PC-9 (cell line): ENCODE measurements around the gene MGAT2. TPM values are rescaled to one million over a fixed set of nuclear protein-coding genes. Genes with fewer than 3 reads are reported as not detected.

Experiments used
- BruUV-seq: library from RNA; stranded (reverse); fragments of 400-500 nt; replicated peaks from 2 replicates; lab custom pipeline; 2021; lab: Mats Ljungman, UMichigan
- CTCF ChIA-PET: fragments of 300-600 bp; sonication (Branson Sonifier 250); formaldehyde crosslinking; loops from one replicate; lab custom pipeline; 2022; ENCODE audit warnings: antibody characterized with exemption; lab: Charles Lee
- POLR2A ChIA-PET: fragments of 300-600 bp; sonication (Branson Sonifier 250); formaldehyde crosslinking; loops from one replicate; lab custom pipeline; 2022; ENCODE audit warnings: antibody characterized with exemption; ENCODE audit not compliant: unreplicated experiment; lab: Charles Lee
- DNase-seq, 2 experiments: peaks; one replicate each; pipeline versions ENCODE4 v3.0.0 to v3.0.0-alpha.2; 2015 to 2022; ENCODE audit warnings: mixed read lengths in 1 of 2
- H2AFZ ChIP-seq: fragments of 200-600 bp; sonication (generic); 2 replicates; pipeline ENCODE4 v1.8.1; 2017; ENCODE audit warnings: antibody characterized with exemption
- H3F3A ChIP-seq: fragments of 200-600 bp; sonication (generic); 2 replicates; pipeline ENCODE4 v1.8.1; 2017; ENCODE audit warnings: antibody characterized with exemption, mild to moderate bottlenecking, low read depth; ENCODE audit not compliant: insufficient read depth
- H3K27ac ChIP-seq: fragments of 200-600 bp; sonication (generic); 2 replicates; pipeline ENCODE4 v1.6.1; 2016; ENCODE audit warnings: mixed run types
- H3K27me3 ChIP-seq: fragments of 200-600 bp; sonication (generic); 2 replicates; pipeline ENCODE4 v1.6.1; 2016; ENCODE audit warnings: low read depth, mixed run types; ENCODE audit not compliant: insufficient read depth
- H3K36me3 ChIP-seq: fragments of 200-600 bp; sonication (generic); 2 replicates; pipeline ENCODE4 v1.6.1; 2016; ENCODE audit warnings: low read depth, mixed run types
- H3K4me1 ChIP-seq: fragments of 200-600 bp; sonication (generic); replicated peaks from 2 replicates; pipeline ENCODE4 v1.6.1; 2016; ENCODE audit warnings: mixed run types; ENCODE audit not compliant: insufficient read depth
- H3K4me2 ChIP-seq: fragments of 200-600 bp; sonication (generic); 2 replicates; pipeline ENCODE4 v1.6.1; 2017; ENCODE audit warnings: mixed run types
- H3K4me3 ChIP-seq: fragments of 200-600 bp; sonication (generic); 2 replicates; pipeline ENCODE4 v1.6.1; 2016; ENCODE audit warnings: mixed run types
- H3K79me2 ChIP-seq: fragments of 200-600 bp; sonication (generic); 2 replicates; pipeline ENCODE4 v1.6.1; 2017; ENCODE audit warnings: low read depth, mixed run types
- H3K9me2 ChIP-seq: fragments of 200-600 bp; sonication (generic); 2 replicates; pipeline ENCODE4 v1.8.1; 2017; ENCODE audit warnings: mild to moderate bottlenecking; ENCODE audit not compliant: insufficient read depth
- H3K9me3 ChIP-seq: fragments of 200-600 bp; sonication (generic); 2 replicates; pipeline ENCODE4 v1.8.1; 2016; ENCODE audit warnings: low read depth; ENCODE audit not compliant: insufficient read depth
- H4K20me1 ChIP-seq: fragments of 200-600 bp; sonication (generic); 2 replicates; pipeline ENCODE4 v1.8.1; 2017; ENCODE audit not compliant: insufficient read depth
- EZH2 ChIP-seq: fragments of 200-600 bp; sonication (generic); IDR thresholded peaks from 2 replicates; pipeline ENCODE4 v1.8.0; 2017; ENCODE audit warnings: antibody characterized with exemption, low read depth
- intact Hi-C: fragments of 100-400 bp; cut with micrococcal nuclease; formaldehyde crosslinking; loops from one replicate; pipeline ENCODE4 v1.10.0; 2022; ENCODE audit not compliant: unreplicated experiment
- total RNA-seq: library from RNA; stranded (reverse); gene quantifications from 2 replicates; pipeline ENCODE4 v1.2.3, GENCODE V29; 2021
- TF ChIP-seq, protein P1 (sequence below): fragments of 200-600 bp; sonication (generic); conservative IDR thresholded peaks from 2 replicates; pipeline ENCODE4 v1.6.1; 2017; ENCODE audit warnings: mixed run types, antibody characterized with exemption, mild to moderate bottlenecking, moderate library complexity

Gene MGAT2
- total RNA-seq, 1 experiment from 2014 or later, result 22.0 TPM

DNA sequence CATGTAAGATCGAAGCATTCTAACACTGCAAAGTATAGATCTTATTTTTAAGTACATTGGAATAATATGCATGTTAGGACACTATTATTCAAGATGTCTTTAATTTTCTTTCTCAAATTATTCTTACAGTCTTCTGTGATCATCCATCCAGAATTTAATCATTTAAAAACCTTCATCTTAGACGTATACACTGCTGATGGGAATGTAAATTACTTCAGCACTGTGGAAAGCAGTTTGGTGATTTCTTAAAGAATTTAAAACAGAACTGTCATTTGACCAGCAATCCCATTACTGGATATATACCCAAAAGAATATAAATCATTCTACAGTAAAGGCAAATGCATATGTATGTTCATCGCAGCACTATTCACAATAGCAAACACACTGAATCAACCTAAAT is 31.2 kb upstream of the MGAT2 start:
- Histone ChIP-seq H3K4me1 (peaks cover 9% of the 10 kb centered on the region), H3K9me2 (no peaks in the 10 kb centered on the region), H3K79me2 (peaks cover 18% of the 10 kb centered on the region), H3K27ac (no peak overlapping the region), H3K4me3 (no peak overlapping the region), H3K4me2 (no peak overlapping the region), H2AFZ (no peak overlapping the region), H3K36me3 (peaks cover 13% of the 10 kb centered on the region), H3K9me3 (no peaks in the 10 kb centered on the region), H4K20me1 (peaks cover 7% of the 10 kb centered on the region), H3F3A (peaks cover 30% of the 10 kb centered on the region; the same call in 1 of the 2 replicates), H3K27me3 (no peaks in the 10 kb centered on the region)
- no TSS peak for BruUV-seq
- DNase-seq, result no peak
- intact Hi-C loops, result loop anchor here (5.0 to 10.0 kb wide), 3 partner anchors 33 to 125 kb away; partner anchors contain the start of genes MGAT2 and RPL36AL
- POLR2A ChIA-PET, result interaction anchor here (0.7 kb wide), 1 partner anchor 45 kb away, joined by 4 read pairs; no protein-coding TSS in a partner anchor
- CTCF ChIA-PET, result no interaction called here
- TF ChIP-seq EZH2, result no peak
- TF ChIP-seq, protein P1, sequence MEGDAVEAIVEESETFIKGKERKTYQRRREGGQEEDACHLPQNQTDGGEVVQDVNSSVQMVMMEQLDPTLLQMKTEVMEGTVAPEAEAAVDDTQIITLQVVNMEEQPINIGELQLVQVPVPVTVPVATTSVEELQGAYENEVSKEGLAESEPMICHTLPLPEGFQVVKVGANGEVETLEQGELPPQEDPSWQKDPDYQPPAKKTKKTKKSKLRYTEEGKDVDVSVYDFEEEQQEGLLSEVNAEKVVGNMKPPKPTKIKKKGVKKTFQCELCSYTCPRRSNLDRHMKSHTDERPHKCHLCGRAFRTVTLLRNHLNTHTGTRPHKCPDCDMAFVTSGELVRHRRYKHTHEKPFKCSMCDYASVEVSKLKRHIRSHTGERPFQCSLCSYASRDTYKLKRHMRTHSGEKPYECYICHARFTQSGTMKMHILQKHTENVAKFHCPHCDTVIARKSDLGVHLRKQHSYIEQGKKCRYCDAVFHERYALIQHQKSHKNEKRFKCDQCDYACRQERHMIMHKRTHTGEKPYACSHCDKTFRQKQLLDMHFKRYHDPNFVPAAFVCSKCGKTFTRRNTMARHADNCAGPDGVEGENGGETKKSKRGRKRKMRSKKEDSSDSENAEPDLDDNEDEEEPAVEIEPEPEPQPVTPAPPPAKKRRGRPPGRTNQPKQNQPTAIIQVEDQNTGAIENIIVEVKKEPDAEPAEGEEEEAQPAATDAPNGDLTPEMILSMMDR, result no peak

DNA sequence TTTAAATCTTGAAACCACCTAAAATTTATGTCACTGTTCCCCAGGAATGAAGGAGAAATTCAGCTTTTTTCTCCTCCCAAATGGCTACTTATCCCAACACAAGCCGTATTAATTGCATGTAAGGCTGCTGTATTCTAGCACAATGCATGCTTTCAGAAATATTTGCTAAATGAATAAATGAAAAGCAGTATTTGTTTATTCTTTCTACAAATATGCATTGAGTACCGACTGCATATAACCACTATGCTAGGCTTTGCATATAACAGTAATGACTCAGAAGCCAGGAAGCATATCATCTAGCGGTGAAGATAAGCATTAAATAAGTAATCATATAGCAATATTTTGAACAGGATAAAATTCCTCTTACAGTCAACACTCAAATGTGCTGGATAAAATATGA is 27.6 kb upstream of the MGAT2 start:
- H2AFZ ChIP-seq, result no peak overlapping the region
- no peak overlapping the region for H3K27ac ChIP-seq
- no peaks in the 10 kb centered on the region for H3K9me2 ChIP-seq
- ChIA-PET POLR2A (no interaction called here), CTCF (no interaction called here)
- BruUV-seq, result no TSS peak
- H3K79me2 ChIP-seq, result peaks cover 19% of the 10 kb centered on the region
- DNase-seq, result no peak
- no peak overlapping the region for H3K4me3 ChIP-seq
- H3K9me3 ChIP-seq, result no peaks in the 10 kb centered on the region
- no peaks in the 10 kb centered on the region for H3K27me3 ChIP-seq
- TF ChIP-seq EZH2, result no peak
- TF ChIP-seq, protein P1, result no peak
- intact Hi-C loops, result no loop called here
- H3F3A ChIP-seq, result peaks cover 11% of the 10 kb centered on the region; the same call in 1 of the 2 replicates
- H3K4me2 ChIP-seq, result no peak overlapping the region
- no peaks in the 10 kb centered on the region; the same call in 1 of the 2 replicates for H3K36me3 ChIP-seq
- H3K4me1 ChIP-seq, result peaks cover 14% of the 10 kb centered on the region
- H4K20me1 ChIP-seq, result no peaks in the 10 kb centered on the region

DNA sequence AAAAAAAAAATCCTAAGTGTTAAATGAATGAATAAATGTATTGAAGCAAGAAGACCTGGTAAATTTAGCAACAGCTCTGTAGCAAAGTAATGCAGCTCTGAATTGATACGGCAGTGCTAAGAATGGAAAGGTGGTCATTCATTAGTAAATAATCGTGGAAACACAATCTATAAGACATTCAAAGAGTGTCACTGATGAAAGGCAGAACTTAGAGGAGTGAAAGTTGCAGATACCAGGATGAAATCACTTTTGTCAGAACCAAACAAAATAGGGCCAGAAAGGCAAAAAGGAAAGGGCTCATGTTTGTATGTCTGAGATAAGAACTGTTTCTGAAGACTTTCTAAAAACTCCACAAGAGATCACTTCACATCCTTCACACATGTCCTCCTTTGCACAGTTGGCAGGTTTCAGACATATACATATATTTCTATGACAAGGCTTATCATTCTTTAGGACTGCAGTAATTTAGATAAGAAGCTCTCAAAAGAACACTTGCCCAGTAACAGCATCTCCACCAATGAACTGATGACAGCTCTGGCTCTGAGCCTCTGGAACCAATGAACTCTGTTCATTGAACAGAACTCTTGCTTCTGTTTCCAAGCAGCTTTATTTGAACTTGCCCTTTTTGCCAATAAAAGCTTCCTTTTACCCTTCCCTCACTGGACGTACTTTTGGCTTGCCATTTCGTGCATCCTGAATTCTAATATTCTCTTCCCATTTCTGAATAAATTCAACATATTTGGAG is 26.1 kb upstream of the MGAT2 start:
- H4K20me1 ChIP-seq, result no peaks in the 10 kb centered on the region
- no peak overlapping the region for H3K4me2 ChIP-seq
- peaks cover 32% of the 10 kb centered on the region for H3K79me2 ChIP-seq
- no peak overlapping the region for H3K27ac ChIP-seq
- ChIA-PET POLR2A (no interaction called here), CTCF (no interaction called here)
- no peaks in the 10 kb centered on the region; the same call in 1 of the 2 replicates for H3K36me3 ChIP-seq
- TF ChIP-seq, protein P1, result no peak
- TF ChIP-seq EZH2, result no peak
- H3K4me1 ChIP-seq, result peaks cover 14% of the 10 kb centered on the region
- no peaks in the 10 kb centered on the region for H3K9me2 ChIP-seq
- H3K4me3 ChIP-seq, result no peak overlapping the region
- intact Hi-C loops, result no loop called here
- H3F3A ChIP-seq, result peaks cover 19% of the 10 kb centered on the region; the same call in 1 of the 2 replicates
- no TSS peak for BruUV-seq
- no peak for DNase-seq
- H3K9me3 ChIP-seq, result no peaks in the 10 kb centered on the region
- no peak overlapping the region for H2AFZ ChIP-seq
- no peaks in the 10 kb centered on the region for H3K27me3 ChIP-seq
